GM21360 (cell line): ENCODE results near the gene CNPY1.

Experiments used
- ATAC-seq: cut with Tn5 transposase; IDR thresholded peaks from one replicate; pipeline ENCODE4 v1.9.1; 2021; ENCODE audit warnings: mild to moderate bottlenecking, moderate library complexity; ENCODE audit not compliant: unreplicated experiment

CNPY1 gene

GRCh38 chr7:155514296-155514695, 32.1 kb downstream of the CNPY1 start:
- no peak for ATAC-seq

- no peak for ATAC-seq
Measured at GRCh38 chr7:155513543-155514285, 32.6 kb downstream of the CNPY1 start.

- ATAC-seq = no peak
Measured at GRCh38 chr7:155512246-155512887, 34.0 kb downstream of the CNPY1 start.

GRCh38 chr7:155511702-155511996, 34.7 kb downstream of the CNPY1 start:
- ATAC-seq = no peak

- ATAC-seq = no peak
Measured at GRCh38 chr7:155510975-155511701, 35.2 kb downstream of the CNPY1 start.

- ATAC-seq = no peak
Measured at GRCh38 chr7:155509725-155510551, 36.4 kb downstream of the CNPY1 start.

GRCh38 chr7:155509359-155509724, 37.0 kb downstream of the CNPY1 start:
- no peak for ATAC-seq

GRCh38 chr7:155508376-155509358, 37.7 kb downstream of the CNPY1 start:
- no peak for ATAC-seq

GRCh38 chr7:155507576-155507975, 38.8 kb downstream of the CNPY1 start:
- ATAC-seq = no peak

GRCh38 chr7:155506854-155507337, 39.5 kb downstream of the CNPY1 start:
- ATAC-seq = no peak

GRCh38 chr7:155505422-155505793, 41.0 kb downstream of the CNPY1 start:
- ATAC-seq = no peak

GRCh38 chr7:155497149-155497901, 49.0 kb downstream of the CNPY1 start:
- ATAC-seq = no peak

GRCh38 chr7:155496267-155497005, 49.9 kb downstream of the CNPY1 start:
- ATAC-seq = no peak

GRCh38 chr7:155495440-155496248, 50.7 kb downstream of the CNPY1 start:
- no peak for ATAC-seq

GRCh38 chr7:155494551-155494950, 51.8 kb downstream of the CNPY1 start:
- ATAC-seq = no peak

GRCh38 chr7:155493744-155494538, 52.4 kb downstream of the CNPY1 start:
- no peak for ATAC-seq

GRCh38 chr7:155491812-155492211, 54.5 kb downstream of the CNPY1 start:
- ATAC-seq = no peak
